ENCODE results near the gene SNAP23. TPM values are rescaled to one million over a fixed set of nuclear protein-coding genes. Genes with fewer than 3 reads are reported as not detected.
A peak's percentile ranks its signal among the peaks of the same experiment; 100 is the strongest.

The SNAP23 gene
- total RNA-seq, 4 donors from 2014 or later, result 36.2 to 78.2 (median 50.3) TPM

GRCh38 chr15:42498212-42499068, 3.0 kb downstream of the SNAP23 start:
- 54% methylated on average over 6 of the region's 6 CpGs for WGBS
- peak overlapping the region; percentile 72 for H3K27ac ChIP-seq
- H3K4me1 ChIP-seq, result peaks cover 60% of the 10 kb centered on the region
- no peaks in the 10 kb centered on the region for H3K27me3 ChIP-seq
- DNase-seq (ENCODE audit: low spot score in 2 of 2), result no peak
- no peaks in the 10 kb centered on the region for H3K36me3 ChIP-seq
- no peak for TF ChIP-seq POLR2A (IDR thresholded peaks at IDR 0.05)
- TF ChIP-seq CTCF (IDR thresholded peaks at IDR 0.05), result no peak
- no peak for TF ChIP-seq EP300 (IDR thresholded peaks at IDR 0.05)
- no peak for TF ChIP-seq POLR2AphosphoS5 (IDR thresholded peaks at IDR 0.05)
- no peak overlapping the region for H3K4me3 ChIP-seq
- no peaks in the 10 kb centered on the region for H3K9me3 ChIP-seq

- Histone ChIP-seq H3K27ac (peak overlapping the region; percentile 73), H3K27me3 (no peaks in the 10 kb centered on the region), H3K36me3 (peaks cover under 1% of the 10 kb centered on the region), H3K4me1 (peaks cover 50% of the 10 kb centered on the region), H3K4me3 (no peak overlapping the region), H3K9me3 (no peaks in the 10 kb centered on the region)
- TF ChIP-seq POLR2A (IDR thresholded peaks at IDR 0.05) (no peak), POLR2AphosphoS5 (IDR thresholded peaks at IDR 0.05) (no peak), CTCF (IDR thresholded peaks at IDR 0.05) (no peak), EP300 (IDR thresholded peaks at IDR 0.05) (no peak)
- 81% methylated on average over 12 of the region's 12 CpGs for WGBS
- no peak for DNase-seq (ENCODE audit: low spot score in 2 of 2)
Observed at GRCh38 chr15:42499858-42500609, 4.6 kb downstream of the SNAP23 start.

GRCh38 chr15:42502477-42502876, 7.0 kb downstream of the SNAP23 start:
- no peak for DNase-seq (ENCODE audit: low spot score in 2 of 2)
- no peaks in the 10 kb centered on the region for H3K9me3 ChIP-seq
- no peak for TF ChIP-seq CTCF (IDR thresholded peaks at IDR 0.05)
- no peak for TF ChIP-seq POLR2A (IDR thresholded peaks at IDR 0.05)
- no peak for TF ChIP-seq POLR2AphosphoS5 (IDR thresholded peaks at IDR 0.05)
- no peak for TF ChIP-seq EP300 (IDR thresholded peaks at IDR 0.05)
- no peak overlapping the region for H3K27ac ChIP-seq
- H3K4me3 ChIP-seq, result no peak overlapping the region
- peaks cover 39% of the 10 kb centered on the region for H3K4me1 ChIP-seq
- H3K27me3 ChIP-seq, result no peaks in the 10 kb centered on the region
- H3K36me3 ChIP-seq, result peaks cover 11% of the 10 kb centered on the region
- 73% methylated on average over 4 of the region's 4 CpGs for WGBS

GRCh38 chr15:42503825-42504224, 8.4 kb downstream of the SNAP23 start:
- no peak for DNase-seq (ENCODE audit: low spot score in 2 of 2)
- Histone ChIP-seq H3K9me3 (no peaks in the 10 kb centered on the region), H3K27me3 (no peaks in the 10 kb centered on the region), H3K36me3 (peaks cover 11% of the 10 kb centered on the region), H3K27ac (no peak overlapping the region), H3K4me3 (no peak overlapping the region), H3K4me1 (peaks cover 37% of the 10 kb centered on the region)
- 82% methylated on average over 1 of the region's 1 CpG for WGBS
- no peak for TF ChIP-seq EP300 (IDR thresholded peaks at IDR 0.05)
- TF ChIP-seq POLR2AphosphoS5 (IDR thresholded peaks at IDR 0.05), result no peak
- no peak for TF ChIP-seq CTCF (IDR thresholded peaks at IDR 0.05)
- no peak for TF ChIP-seq POLR2A (IDR thresholded peaks at IDR 0.05)

- Histone ChIP-seq H3K36me3 (peaks cover 11% of the 10 kb centered on the region), H3K9me3 (no peaks in the 10 kb centered on the region), H3K27me3 (no peaks in the 10 kb centered on the region), H3K4me3 (no peak overlapping the region), H3K27ac (no peak overlapping the region), H3K4me1 (peaks cover 29% of the 10 kb centered on the region)
- no peak for DNase-seq (ENCODE audit: low spot score in 2 of 2)
- 74% methylated on average over 3 of the region's 3 CpGs for WGBS
- TF ChIP-seq POLR2AphosphoS5 (IDR thresholded peaks at IDR 0.05), result no peak
- TF ChIP-seq CTCF (IDR thresholded peaks at IDR 0.05), result no peak
- TF ChIP-seq POLR2A (IDR thresholded peaks at IDR 0.05), result no peak
- TF ChIP-seq EP300 (IDR thresholded peaks at IDR 0.05), result no peak
Observed at GRCh38 chr15:42504631-42505030, 9.2 kb downstream of the SNAP23 start.
